K562 (cell line): ENCODE data around the gene ZSWIM1. TPM values are rescaled to one million over a fixed set of nuclear protein-coding genes. Genes with fewer than 3 reads are reported as not detected.
"Not testable (repeated sequence)": the region's sequence is repeated elsewhere in the genome, so short reads cannot be mapped to it uniquely, and the experiment has no call there.

Experiments
- ATAC-seq: fragments of 200-7000 bp; cut with Tn5 transposase; 3 replicates; pipeline ENCODE4 v1.9.1; 2020; ENCODE audit warnings: moderate library complexity
- BruUV-seq: library from RNA; stranded (reverse); fragments of 400-500 nt; replicated peaks from 2 replicates; lab custom pipeline; 2021; lab: Mats Ljungman, UMichigan
- CTCF ChIA-PET: fragments of 300-600 bp; formaldehyde crosslinking; extraction: SDS; loops from one replicate; lab custom pipeline; 2021; ENCODE audit warnings: low intra/inter-chr PET ratio; lab: Yijun Ruan, JAX
- POLR2A ChIA-PET: fragments of 300-600, 350-650 bp; sonication (Branson Sonifier 250); formaldehyde crosslinking; extraction: SDS; loops from one replicate; lab custom pipeline; 2021; ENCODE audit warnings: antibody characterized with exemption, inconsistent platforms; lab: Yijun Ruan, JAX
- DNase-seq, 4 experiments: peaks; one replicate each; pipeline versions ENCODE4 v3.0.0 to v3.0.0-alpha.2; 2011 to 2018; ENCODE audit warnings: low spot score in 3 of 4, mixed read lengths in 3 of 4; ENCODE audit errors: extremely low read depth in 1 of 4
- FAIRE-seq: peaks from 2 replicates; lab custom pipeline; 2011; peaks lifted over from hg19 to GRCh38; lab: Jason Lieb, UNC
- H2AFZ ChIP-seq: 2 replicates; pipeline ENCODE4 v1.6.0; 2011; ENCODE audit warnings: low read depth, low read length, control low read depth, inconsistent platforms
- H3K27ac ChIP-seq: fragments of 200-600 bp; 3 replicates; pipeline ENCODE4 v1.8.0; 2011; ENCODE audit warnings: low read depth, mild to moderate bottlenecking, control low read depth, inconsistent platforms, low read length, moderate library complexity, mixed read lengths; ENCODE audit errors: extremely low read depth
- H3K27me3 ChIP-seq, 2 experiments: fragments of 300-600 bp in 1 of 2; 2 replicates in 1 of 2; 3 replicates in 1 of 2; pipeline versions ENCODE4 v1.6.0 to v1.8.0; 2011; ENCODE audit warnings: inconsistent platforms in 2 of 2, low read length in 2 of 2, mild to moderate bottlenecking in 1 of 2, mixed read lengths in 1 of 2, moderate library complexity in 1 of 2; ENCODE audit not compliant: control insufficient read depth in 2 of 2, insufficient read depth in 2 of 2
- H3K36me3 ChIP-seq: fragments of 300-600 bp; 3 replicates; pipeline ENCODE4 v1.8.0; 2011; ENCODE audit warnings: mild to moderate bottlenecking, low read length, inconsistent platforms; ENCODE audit not compliant: control insufficient read depth, insufficient read depth
- H3K4me1 ChIP-seq, 2 experiments: fragments of 200-600 bp in 1 of 2; replicated peaks in 1 of 2; 2 replicates in 1 of 2; 3 replicates in 1 of 2; pipeline versions ENCODE4 v1.5.1 to v1.8.0; 2011; ENCODE audit warnings: inconsistent platforms in 2 of 2, low read length in 2 of 2, mild to moderate bottlenecking in 1 of 2, mixed read lengths in 1 of 2, moderate library complexity in 1 of 2; ENCODE audit not compliant: control insufficient read depth in 2 of 2, insufficient read depth in 2 of 2
- H3K4me2 ChIP-seq: 2 replicates; pipeline ENCODE4 v1.6.1; 2011; ENCODE audit warnings: low read length, control low read depth, inconsistent platforms, mixed read lengths; ENCODE audit not compliant: insufficient read depth
- H3K4me3 ChIP-seq: fragments of 200-600 bp; sonication (generic), shearing (Covaris generic); 2 replicates; pipeline ENCODE4 v1.5.1; 2016; ENCODE audit warnings: control low read depth, inconsistent platforms
- H3K79me2 ChIP-seq: fragments of 200-600 bp; 3 replicates; pipeline ENCODE4 v1.8.0; 2011; ENCODE audit warnings: low read length, inconsistent platforms; ENCODE audit not compliant: control insufficient read depth, insufficient read depth
- H3K9ac ChIP-seq, 2 experiments: 2 replicates each; pipeline versions ENCODE4 v1.6.0 to v1.6.1; 2011; ENCODE audit warnings: low read depth in 2 of 2, low read length in 2 of 2, control low read depth in 1 of 2, inconsistent platforms in 1 of 2, mild to moderate bottlenecking in 1 of 2, mixed read lengths in 1 of 2; ENCODE audit not compliant: insufficient read depth in 1 of 2
- H3K9me1 ChIP-seq: one replicate; pipeline ENCODE4 v1.6.0; 2011; ENCODE audit warnings: inconsistent platforms, mild to moderate bottlenecking, low read length, moderate library complexity; ENCODE audit not compliant: control insufficient read depth, insufficient read depth
- H3K9me3 ChIP-seq: replicated peaks from 2 replicates; pipeline ENCODE4 v1.5.1; 2011; ENCODE audit warnings: low read depth, low read length, inconsistent platforms; ENCODE audit not compliant: control insufficient read depth, insufficient read depth
- H4K20me1 ChIP-seq: replicated peaks from 2 replicates; pipeline ENCODE4 v1.6.1; 2011; ENCODE audit warnings: low read length, inconsistent platforms, mixed read lengths; ENCODE audit not compliant: control insufficient read depth, insufficient read depth
- CLOCK ChIP-seq: fragments of 250-450 bp; sonication (Bioruptor Pico); IDR thresholded peaks from 2 replicates; pipeline ENCODE4 v1.4.0; 2020; ENCODE audit warnings: mild to moderate bottlenecking, moderate library complexity, borderline replicate concordance
- HCFC1 ChIP-seq: IDR thresholded peaks from 2 replicates; pipeline ENCODE4 v1.6.1; 2012; ENCODE audit warnings: low read depth, low read length, improper control_type of control experiment
- POLR3A ChIP-seq: IDR thresholded peaks from 2 replicates; pipeline ENCODE4 v1.6.1; 2011; ENCODE audit warnings: borderline replicate concordance, mild to moderate bottlenecking, moderate library complexity; ENCODE audit not compliant: insufficient read length, insufficient read depth; ENCODE audit errors: extremely low read depth
- RBFOX2 ChIP-seq: fragments of 200-400 bp; formaldehyde crosslinking; IDR thresholded peaks from 2 replicates; pipeline ENCODE4 v1.6.1; 2017; ENCODE audit warnings: low read depth, mild to moderate bottlenecking, low read length, moderate library complexity
- ZFP36 ChIP-seq: fragments of 150-350 bp; IDR thresholded peaks from 2 replicates; pipeline ENCODE4 v1.6.1; 2018; ENCODE audit warnings: low read length, low read depth; ENCODE audit not compliant: partially characterized antibody
- WGBS: fragments of 100-300 bp; shearing (Covaris generic); methylation state at CpG from one replicate; pipeline ENCODE4 v1.1.6; 2016; ENCODE audit warnings: low coverage, mixed read lengths; ENCODE audit not compliant: insufficient coverage; ENCODE audit errors: missing lambda C conversion rate; 5-methylcytosine and 5-hydroxymethylcytosine counted together
- in situ Hi-C: fragments of 300-500 bp; cut with MboI; formaldehyde crosslinking; loops from 4 replicates; pipeline ENCODE4 v1.15.0; 2018; ENCODE audit warnings: inconsistent platforms, mixed read lengths
- intact Hi-C: fragments of 100-400 bp; cut with micrococcal nuclease; formaldehyde crosslinking; loops from 2 replicates; pipeline ENCODE4 v1.14.2; 2022
- polyA plus RNA-seq, 8 experiments: library from polyadenylated mRNA; depleted of rRNA in 4 of 8; stranded (reverse) in 5 of 8; unstranded in 3 of 8; fragments of >200 nt; fragmentation: Nextera tagmentation in 2 of 8; fragmentation: Illumina TruSeq in 1 of 8; extraction: Ambion mirVana in 2 of 8; extraction: Trizol in 1 of 8; gene quantifications; 2 replicates each; pipeline versions ENCODE4 v1.2.1 to v1.2.3, GENCODE V29; 2011 to 2014; ENCODE audit warnings: inconsistent platforms in 1 of 8, missing spikeins in 1 of 8
- total RNA-seq, 7 experiments: library from RNA; depleted of rRNA in 6 of 7; stranded (reverse); fragments of >200 nt in 6 of 7; fragmentation: Illumina TruSeq in 2 of 7; extraction: Trizol in 2 of 7; gene quantifications; 2 replicates each; pipeline versions ENCODE4 v1.2.1 to v1.2.3, GENCODE V29; 2011 to 2021; ENCODE audit warnings: low replicate concordance in 1 of 7

The ZSWIM1 gene
- total and polyA plus RNA-seq, 9 of the 15 experiments (the other 6 are each of a cell fraction or from before 2014, with no cell fraction given) = 2.5 to 15.6 (median 9.5) TPM

DNA sequence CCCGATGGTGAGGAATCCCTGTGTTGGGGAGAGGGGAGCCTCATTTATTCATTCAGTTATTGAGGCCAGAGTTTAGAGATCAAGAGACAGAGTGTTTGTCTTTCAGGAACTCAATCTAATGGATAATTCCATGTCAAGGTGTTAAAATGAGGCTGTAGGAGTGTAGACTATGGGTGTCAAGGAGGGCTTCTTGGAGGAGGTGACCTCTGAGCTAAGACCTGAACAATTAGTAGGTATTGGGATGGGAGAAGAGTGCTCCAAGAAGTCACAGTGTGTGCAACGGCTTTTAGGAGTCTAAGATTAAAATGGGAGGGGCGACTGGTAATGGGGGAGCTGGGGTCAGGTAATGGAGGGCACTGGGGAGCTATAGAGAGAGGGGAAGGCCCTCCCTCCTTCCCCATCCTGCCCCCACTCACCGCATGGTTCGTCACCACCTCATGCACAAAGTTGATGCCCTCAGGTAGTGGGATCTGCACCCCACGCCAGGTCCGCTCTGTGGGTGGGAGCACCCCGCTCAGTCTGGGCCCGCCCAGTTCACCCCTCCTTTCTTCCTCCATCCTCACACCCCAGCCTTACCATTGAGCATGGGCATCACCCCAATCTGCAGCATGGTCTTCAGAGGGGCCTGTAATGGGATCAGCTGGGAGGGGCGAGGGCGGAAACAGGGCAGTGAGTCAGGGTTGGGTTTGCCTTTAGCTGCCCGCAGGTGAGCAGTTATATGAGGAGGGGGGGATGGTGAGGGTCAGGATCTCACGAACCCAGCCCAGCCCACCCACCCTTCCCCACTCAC lies 18.2 kb downstream of the ZSWIM1 start:
- CTCF ChIA-PET = no interaction called here
- in situ Hi-C loops = no loop called here

DNA sequence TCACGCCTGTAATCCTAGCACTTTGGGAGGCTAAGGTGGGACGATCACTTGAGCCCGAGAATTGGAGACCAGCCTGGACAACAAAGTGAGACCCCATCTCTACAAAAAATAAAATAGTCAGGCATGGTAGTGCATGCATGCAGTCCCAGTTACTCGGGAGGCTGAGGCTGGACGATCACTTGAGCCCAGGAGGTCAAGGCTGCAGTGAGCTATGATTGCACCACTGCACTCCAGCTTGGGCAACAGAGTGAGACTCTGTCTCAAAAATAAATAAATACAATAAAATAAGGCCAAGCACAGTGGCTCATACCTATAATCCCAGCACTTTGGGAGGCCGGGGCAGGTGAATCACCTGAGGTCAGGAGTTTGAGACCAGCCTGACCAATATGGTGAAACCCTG lies 20.3 kb downstream of the ZSWIM1 start:
- Histone ChIP-seq H3K36me3 (peaks cover 42% of the 10 kb centered on the region; the same call in 2 of the 3 replicates), H3K4me1 (peaks cover 0 to 16% of the 10 kb centered on the region in 2 experiments; a peak in 2 of 5 replicates)
- H3K4me3 ChIP-seq, intact Hi-C loops, H4K20me1 ChIP-seq, ATAC-seq, H3K27ac ChIP-seq, H3K27me3 ChIP-seq, H2AFZ ChIP-seq, DNase-seq, CTCF ChIA-PET, H3K9me3 ChIP-seq, H3K9me1 ChIP-seq, H3K4me2 ChIP-seq, H3K9ac ChIP-seq, FAIRE-seq, BruUV-seq, in situ Hi-C loops, H3K79me2 ChIP-seq: not testable (repeated sequence)
- POLR2A ChIA-PET = interaction anchor here (0.7 kb wide), 1 partner anchor 34 kb away, joined by 3 read pairs; no protein-coding TSS in a partner anchor
- 94% methylated on average over 6 of the region's 6 CpGs for WGBS

More for the DNA sequence above, 18.2 kb downstream of the ZSWIM1 start:
- Histone ChIP-seq H3K9me3 (no peaks in the 10 kb centered on the region), H3K36me3 (peaks cover 44% of the 10 kb centered on the region; the same call in 2 of the 3 replicates), H3K9me1 (no peaks in the 10 kb centered on the region), H3K4me1 (peaks cover 0 to 11% of the 10 kb centered on the region in 2 experiments; a peak in 1 of 5 replicates), H3K79me2 (no peaks in the 10 kb centered on the region), H3K27me3 (no peaks in the 10 kb centered on the region), H3K4me2 (no peak overlapping the region), H3K27ac (no peak overlapping the region; the same call in 2 of the 3 replicates), H3K4me3 (no peak overlapping the region), H2AFZ (no peak overlapping the region), H4K20me1 (no peaks in the 10 kb centered on the region), H3K9ac (no peak overlapping the region)
- DNase-seq (no peak), FAIRE-seq (no peak), ATAC-seq (no peak)
- no peak for TF ChIP-seq HCFC1
- TF ChIP-seq RBFOX2 = 0 out of 2 replicates have a peak, but pooled peaks have one; percentile 21
- no peak for TF ChIP-seq POLR3A
- no peak for TF ChIP-seq CLOCK (CRISPR knock-in tag)
- TF ChIP-seq ZFP36 = peak; percentile 96
- POLR2A ChIA-PET = interaction anchor here (0.6 to 1.8 kb wide), 3 partner anchors 9 to 579 kb away, joined by 3 to 6 read pairs (median 3); no protein-coding TSS in a partner anchor
- WGBS = 84% methylated on average over 8 of the region's 13 CpGs
- intact Hi-C loops = no loop called here
- BruUV-seq = TSS peak; percentile 27
